Stimulated activated CD8-positive, alpha-beta memory T cell treated with anti-CD3 and anti-CD28 coated beads, Interleukin-12 subunit alpha, Interleukin-12 subunit beta, amount 100 ng/mL, for 24 hours (primary cell): ENCODE results near the gene RPL31.

ENCODE experiments used
- DNase-seq: peaks from one replicate; pipeline ENCODE4 v3.0.0-alpha.2; 2020; ENCODE audit errors: extremely low read depth

The RPL31 gene

DNA sequence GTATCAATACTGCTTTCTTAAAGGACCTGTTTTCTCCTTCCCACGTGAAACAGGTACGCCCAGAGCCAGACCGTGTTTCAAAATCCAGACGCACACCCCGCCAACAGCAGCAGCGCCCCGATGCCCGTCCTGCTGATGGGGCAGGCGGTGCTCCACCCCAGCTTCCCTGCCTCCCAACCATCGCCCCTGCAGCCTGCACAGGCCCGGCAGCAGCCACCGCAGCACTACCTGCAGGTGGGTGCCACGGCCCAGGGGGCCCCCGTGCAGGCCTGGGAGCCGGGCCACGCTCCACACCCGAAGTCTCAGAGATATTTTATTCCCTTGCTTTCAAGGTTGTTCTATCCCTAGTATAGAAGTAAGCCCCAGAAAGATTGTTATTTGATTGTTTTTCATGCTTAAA is 8.8 kb upstream of the RPL31 start:
- no peak for DNase-seq

DNA sequence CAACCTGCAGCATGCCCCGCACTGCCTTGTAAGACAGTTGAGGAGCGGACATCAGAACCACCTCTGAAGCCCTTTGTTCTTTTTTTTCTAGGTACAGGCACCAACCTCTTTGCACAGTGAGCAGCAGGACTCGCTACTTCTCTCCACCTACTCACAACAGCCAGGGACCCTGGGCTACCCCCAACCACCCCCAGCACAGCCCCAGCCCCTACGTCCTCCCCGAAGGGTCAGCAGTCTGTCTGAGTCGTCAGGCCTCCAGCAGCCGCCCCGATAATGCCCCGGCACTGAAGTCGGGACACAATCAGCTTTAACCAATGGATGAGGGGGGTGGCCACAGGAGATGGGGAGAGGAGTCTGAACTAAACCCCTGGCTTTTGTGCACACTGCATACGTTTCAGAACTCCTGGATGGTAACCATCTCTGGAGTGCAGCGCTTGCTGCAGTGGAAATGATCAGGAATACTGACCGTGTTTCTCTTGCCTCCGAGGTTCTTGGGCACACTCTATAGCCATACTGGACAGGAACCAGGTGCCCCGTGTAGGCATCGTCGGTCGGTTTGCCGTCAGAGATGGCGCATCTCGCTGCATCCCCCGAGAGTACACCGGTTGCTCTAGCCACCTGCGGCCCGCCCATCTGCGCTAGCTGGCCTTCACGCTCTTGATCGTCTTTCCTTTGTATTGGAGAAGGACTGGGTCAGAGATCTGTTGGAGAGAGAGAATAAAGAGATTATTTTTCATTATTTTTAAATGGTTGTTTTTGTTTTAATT is 6.6 kb upstream of the RPL31 start:
- no peak for DNase-seq

DNA sequence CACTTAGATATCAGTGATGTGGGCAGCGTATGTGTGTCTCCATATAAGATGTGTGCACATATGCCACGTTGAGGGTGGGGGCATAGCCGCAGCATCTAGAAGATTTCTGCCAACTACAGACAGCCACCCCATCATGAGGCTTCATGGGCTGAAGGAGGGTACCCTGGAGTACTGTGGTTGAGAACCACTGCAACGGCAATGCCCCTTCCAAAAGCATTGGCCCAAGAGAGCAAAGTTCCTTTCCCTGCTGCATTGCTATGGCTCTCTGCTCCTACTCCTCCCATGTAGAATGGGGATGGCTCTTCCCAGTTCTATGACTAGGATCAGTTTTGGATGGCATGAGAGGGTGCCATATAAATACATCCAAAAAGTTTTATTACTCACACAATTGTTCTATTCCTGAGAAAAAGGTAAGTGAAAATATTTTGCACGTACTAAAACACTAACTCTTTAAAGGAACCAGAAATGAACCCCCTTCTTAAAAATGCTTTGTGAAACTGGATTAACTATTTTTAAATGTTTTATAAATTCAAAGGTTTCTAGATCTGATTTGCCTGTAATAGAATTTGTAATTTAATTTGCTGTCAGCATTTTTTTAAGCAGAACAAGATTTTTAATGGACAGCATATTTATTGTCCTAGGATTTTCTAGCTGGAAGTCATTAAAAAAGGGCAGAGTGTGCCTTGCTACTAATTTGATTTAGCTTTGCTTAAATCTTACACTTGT is 4.4 kb upstream of the RPL31 start:
- DNase-seq: no peak

DNA sequence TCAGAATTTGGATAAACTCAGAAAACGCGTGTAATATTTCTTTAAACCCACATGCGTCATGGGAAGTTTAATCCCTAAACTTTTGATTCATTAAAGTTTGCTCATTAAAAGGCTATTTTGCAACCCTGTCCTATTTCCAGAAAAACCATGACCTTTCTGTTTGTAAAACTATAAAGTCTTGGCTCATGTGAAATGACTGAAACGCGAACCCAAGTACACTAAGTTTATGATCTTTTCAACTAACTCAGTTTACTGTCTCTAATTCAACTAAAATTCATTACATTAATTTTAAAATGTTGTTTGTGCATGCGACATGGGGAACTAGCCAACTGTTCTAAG is 3.9 kb upstream of the RPL31 start:
- DNase-seq: no peak

DNA sequence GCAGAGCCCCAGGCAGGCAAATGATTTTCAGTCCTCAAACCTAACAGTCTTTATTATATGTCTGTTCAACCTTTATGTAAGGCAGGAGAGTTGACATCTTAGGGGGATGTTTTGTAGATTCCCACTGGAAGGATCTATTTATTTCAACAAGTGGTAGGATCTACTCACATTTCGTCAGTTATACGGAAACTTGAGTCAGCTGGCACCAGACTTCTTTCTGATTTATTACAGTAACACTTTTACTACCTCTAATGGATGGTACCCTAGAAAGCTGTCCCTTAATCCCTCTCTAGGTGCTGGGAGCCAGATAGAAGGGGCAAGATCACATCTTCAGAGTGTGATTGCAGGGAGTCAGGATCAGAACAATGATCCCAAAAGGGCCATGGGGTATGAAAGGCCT is 2.1 kb upstream of the RPL31 start:
- no peak for DNase-seq

DNA sequence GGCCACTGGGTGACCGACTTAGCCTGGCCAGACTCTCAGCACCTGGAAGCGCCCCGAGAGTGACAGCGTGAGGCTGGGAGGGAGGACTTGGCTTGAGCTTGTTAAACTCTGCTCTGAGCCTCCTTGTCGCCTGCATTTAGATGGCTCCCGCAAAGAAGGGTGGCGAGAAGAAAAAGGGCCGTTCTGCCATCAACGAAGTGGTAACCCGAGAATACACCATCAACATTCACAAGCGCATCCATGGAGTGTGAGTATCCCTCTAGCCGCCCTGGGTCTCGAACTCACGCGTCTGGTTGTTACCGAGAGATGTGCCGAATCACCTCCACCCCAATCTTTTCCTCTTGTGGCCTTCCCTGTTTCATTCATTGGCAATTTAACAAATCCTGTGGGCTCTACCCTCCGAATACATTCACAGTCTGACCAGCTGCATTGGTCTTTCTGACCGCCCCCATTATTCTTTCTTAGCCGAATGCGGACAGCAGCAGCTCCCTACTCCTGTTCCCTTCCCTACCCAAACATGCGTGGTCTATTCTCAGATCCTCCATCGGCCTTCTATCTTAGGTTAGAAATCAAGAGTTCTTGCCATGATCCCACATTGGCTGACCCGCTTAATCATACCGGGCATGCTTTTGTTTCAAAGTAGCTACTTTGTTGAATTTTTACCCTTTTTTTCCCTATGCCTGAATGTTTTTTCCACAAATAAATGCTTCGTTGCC is 631 bp downstream of the RPL31 start:
- no peak for DNase-seq

DNA sequence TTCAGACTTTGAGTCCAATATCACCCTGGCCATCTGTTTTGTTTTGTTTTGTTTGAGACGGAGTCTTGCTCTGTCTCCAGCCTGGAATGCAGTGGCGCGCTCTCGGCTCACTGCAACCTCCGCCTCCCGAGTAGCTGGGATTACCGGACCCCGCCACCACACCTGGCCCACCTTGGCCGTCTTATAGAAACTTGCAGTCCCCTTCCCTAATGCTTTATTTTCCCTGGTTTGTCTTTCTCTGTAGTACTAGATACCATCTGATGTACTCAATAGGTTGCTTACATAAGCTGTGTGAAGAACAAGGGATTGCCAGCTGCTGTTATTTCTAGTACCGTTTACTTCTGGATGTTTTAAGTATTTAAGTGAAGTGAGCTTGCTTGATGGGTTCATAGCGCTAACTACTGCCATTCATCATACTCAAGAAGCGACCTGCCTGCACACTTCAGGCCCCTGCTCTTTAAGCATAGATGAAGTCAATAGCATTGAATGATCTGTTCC is 1.2 kb downstream of the RPL31 start:
- DNase-seq: no peak

DNA sequence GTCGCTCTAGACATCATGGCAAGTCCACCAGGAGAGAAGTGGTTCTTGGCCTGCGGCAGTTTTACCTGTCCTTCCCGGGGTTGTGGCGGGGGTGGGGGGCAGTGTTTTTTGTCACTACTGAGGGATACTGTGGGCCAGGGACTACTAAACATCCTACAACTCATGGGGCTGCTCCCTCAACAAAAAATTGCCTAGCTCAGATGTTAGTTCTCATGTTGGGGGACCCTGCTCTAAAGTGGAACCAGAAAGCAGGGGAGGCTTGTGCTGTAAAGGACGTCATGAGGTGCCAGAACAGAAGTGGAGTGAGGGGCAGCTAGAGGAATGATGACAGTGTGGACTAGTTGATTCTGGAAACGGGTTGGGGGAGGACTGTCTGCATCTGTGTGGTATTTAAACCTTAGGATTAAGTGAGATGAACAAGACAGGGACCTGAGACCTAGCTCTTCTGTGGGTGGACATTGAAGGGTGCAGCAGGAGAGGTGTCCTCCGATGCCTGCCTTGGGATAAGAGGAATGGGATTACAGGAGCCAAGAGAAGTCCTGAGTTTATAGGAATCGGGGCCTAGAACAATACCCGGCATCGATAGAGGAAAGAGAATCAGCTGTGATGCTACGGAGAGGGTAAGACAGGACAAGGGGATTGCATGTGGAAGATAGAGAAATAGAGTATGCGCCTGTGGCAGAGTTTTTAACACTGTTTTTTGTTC is 2.7 kb downstream of the RPL31 start:
- DNase-seq: no peak

DNA sequence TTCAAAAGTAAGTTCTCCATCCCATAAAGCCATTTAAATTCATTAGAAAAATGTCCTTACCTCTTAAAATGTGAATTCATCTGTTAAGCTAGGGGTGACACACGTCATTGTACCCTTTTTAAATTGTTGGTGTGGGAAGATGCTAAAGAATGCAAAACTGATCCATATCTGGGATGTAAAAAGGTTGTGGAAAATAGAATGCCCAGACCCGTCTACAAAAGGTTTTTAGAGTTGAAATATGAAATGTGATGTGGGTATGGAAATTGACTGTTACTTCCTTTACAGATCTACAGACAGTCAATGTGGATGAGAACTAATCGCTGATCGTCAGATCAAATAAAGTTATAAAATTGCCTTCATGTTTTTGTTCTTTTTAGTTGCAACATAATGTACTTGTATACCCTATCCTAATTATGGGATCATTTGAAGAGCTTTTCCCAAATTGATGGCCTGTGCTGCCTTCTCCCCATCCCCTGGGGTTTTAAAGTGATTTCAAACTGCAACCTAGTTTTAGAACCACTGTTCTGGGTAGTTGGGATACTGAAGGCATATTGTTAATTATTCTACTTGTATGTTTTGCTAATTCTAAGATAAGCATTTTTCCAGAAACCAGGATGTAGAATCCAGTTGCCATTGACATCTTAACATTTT is 4.1 kb downstream of the RPL31 start:
- DNase-seq: no peak

DNA sequence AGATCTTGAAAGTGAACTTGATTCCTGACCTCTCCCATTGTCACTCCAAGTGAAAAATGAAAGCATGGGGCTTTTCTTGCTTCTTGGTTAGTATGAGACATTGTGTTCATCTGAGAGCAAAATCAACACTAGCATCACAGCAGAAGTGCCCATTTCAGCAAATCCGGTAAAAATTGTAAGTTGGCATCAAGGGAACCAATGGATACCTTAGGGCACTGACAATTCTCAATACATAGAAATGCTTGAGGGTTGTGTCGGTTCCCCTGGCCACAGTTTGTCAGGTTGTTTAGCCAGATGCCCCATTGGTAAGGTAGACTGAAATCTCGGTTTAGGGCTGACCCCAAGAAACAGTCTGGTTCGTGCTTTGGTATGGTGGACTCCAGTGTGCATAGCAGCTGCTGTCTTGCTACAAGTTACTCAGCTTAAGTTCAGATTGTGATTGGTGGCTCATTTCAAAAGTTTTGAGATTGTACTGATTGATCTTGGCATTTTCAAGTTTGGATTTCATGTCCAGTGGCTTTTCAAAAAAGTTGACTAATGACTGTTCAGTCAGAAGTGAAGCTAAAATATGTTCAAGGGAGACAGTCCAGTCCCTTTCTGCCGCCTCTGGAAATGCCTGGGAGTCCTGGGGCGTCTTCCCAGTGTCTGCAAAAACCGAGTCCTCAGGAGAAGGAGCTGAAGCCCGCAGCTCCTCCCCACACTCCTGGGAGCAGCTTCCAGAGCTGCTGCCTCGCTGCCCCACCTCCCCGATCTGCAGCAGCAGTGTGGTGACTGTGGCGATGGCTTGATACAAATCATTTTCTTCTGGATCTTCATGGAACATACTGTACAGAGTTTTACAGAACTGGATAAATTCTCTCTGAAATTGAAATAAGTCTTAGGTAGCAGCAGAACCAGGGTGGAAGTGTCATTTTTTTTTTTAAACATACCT is 5.6 kb downstream of the RPL31 start:
- no peak for DNase-seq

DNA sequence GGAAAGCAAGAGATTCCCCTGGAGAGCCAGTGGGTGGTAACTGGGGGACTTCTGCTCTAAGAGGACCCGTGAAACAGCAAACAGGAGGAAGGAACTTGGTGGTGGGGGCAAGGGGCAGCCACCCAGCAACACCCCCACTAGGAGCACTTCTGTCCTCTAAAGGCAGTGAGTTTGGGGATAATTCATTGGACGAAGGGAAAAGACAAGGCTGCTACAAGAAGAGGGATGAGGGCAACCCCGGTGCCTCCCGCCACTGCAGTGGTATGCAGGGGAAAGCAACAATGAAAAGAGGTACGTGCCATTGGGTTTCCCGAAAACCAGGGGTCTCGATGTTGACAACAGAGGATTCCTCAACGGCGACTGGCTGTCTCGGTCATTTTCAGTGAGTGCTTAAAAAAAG is 9.1 kb downstream of the RPL31 start:
- no peak for DNase-seq

DNA sequence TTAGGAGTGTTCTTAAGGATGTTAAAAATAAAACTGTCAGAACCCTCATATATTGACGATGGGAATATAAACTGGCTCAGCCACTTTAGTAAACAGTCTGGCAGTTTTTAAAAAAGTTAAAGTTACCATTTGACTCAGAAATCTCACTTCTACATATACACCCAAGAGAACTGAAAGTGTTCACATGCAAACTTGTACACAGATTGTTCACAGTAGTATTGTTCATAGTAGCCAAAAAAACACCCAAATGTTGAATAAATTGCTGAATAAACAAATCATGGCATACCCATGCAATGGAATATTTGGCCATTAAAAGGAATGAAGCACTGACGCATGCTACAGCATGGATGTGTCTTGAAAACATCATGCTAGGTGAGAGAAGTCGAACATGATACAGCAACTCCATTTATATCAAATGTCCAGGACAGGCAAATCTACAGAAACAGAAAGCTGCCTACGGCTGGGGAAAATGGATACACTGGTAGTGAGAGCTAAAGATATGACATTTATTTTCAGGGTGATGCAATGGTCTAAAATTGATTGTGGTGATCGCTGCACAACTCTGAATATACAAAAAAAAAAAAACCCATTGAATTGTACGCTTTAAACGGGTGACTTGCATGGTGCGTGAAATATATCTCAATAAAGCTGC is 10.1 kb downstream of the RPL31 start:
- DNase-seq: no peak

DNA sequence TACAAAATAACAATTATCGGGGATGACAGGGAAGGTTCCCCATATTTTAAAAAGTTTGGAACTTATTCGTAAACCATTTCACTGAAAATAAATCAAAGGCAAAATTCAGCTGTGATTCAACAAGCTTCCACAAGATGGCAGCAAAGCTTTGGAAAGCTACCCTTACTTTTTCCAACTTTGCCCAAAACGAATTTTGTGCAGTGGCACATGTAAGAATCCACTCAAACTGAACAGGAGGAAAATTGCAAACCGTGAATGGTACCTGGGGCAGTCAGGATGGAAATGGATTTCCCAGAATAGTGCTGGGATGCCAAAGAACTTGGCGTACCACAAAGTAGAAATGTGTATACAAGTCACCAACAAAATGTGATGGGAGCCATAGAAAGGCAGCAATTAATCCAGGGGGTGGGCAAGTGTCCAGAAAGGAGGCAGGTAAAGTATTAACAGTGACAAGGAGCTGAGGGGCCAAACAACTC is 10.7 kb downstream of the RPL31 start:
- no peak for DNase-seq

DNA sequence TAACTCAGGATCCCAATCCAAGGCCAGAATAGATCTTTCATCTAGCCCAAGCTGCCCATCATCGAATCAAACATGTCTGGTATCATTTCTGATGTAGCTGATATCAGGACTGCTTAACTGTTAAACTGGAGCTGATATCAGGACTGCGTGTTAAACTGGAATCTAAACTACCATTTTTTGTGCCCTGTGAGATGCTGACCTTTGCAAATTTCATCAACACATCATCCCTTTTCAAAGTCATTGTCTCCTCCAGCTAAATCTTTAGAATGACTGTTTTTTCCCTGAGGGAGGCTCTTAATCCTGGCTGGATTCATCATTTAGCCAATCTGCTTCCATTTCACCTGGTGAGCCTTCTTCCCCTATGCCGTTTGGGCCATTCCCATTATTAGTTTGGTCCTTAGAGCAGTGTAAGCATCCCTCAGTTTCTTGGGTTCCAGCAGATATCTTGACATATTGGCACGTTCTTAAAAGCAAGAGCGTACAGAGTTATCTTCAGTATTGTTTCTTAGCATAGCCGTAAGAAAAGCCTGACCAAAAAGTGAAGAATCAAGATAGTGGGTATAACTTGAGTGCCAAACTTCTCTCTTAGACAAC is 12.3 kb downstream of the RPL31 start:
- no peak for DNase-seq

DNA sequence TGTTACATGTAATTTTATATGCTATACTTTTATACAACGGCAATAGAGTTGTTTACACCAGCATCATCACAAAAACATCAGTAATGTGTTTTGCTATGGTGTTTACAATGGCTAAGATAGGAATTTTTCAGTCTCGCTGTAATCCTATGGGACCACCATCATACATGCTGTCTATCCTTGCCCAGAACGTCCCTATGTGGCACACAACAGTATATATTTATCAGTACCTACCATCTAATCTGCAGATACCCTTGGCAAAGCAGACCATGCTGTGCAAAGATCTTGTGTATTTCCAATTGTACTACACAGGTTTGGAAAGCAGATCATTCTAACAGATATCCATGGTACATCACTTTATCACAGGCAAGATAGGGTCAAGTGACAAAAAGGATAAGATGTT is 15.3 kb downstream of the RPL31 start:
- no peak for DNase-seq

DNA sequence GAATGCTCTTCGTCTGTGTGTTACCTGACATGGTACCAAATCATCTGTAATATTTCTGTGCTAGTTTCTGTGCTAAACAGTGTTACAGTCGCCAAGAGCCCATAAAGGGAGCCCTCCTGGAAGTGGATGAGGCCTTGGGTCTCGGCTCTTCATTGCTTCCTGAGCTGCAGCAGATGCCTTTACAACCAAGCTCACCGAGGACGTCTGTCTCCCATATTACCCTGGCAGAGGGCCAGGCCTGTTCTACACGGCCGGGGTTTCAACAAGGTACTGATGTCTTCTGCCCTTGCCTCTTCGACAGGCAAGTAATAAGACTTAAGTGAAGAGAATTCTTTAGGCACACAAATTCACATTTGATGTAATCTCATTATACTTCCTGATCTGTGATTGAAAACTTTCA is 16.8 kb downstream of the RPL31 start:
- no peak for DNase-seq

DNA sequence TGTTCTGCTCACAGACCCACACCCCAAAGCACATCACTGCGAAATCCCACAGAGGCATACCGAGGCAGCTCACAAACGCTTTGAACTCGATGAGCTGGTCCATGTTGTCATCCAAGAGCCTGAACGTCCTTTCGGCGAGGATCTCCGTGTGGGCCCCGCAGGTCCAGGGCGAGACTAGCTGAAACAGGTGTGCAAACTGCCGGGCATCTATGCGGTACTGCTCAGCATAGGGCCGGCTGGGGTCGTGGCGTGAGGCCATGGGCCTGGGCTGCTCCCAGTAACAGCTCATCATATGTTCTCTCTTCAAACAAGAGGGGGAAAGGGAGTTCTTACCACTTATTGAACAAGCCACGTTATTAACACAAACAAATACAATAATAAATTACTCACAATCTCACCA is 20.1 kb downstream of the RPL31 start:
- DNase-seq: no peak

DNA sequence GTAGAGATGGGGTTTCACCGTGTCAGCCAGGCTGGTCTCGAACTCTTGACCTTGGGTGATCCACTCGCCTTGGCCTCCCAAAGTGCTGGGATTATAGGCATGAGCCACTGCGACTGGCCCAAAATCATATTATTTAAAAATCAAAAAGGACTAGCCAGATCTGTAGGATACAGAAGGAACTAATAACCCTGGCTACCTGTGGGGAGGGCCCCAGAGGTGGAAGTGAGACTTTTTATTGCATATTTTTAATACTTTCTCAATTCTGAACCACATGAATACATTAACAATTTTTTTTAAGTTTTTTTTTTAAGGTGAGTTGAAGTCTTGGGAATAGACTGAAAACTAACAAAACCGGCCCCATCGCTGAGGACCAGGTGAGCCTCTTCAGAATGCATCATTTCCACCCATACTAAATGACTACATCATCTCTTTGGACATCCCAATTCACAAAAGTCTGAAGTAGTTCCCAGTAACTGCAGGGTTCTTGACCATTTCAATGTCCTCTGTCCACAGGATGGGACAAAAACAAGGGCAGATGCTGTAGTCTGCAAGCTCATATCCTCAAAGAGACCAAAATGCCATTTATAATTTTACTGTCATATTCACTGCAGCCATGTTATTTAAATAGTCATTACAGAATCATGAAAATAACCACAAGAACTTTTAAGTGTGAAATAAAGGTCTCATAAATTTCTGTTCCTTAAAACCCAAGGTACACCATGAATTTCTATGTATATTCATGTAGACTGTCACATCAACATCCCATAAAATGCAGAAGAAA is 21.4 kb downstream of the RPL31 start:
- no peak for DNase-seq

DNA sequence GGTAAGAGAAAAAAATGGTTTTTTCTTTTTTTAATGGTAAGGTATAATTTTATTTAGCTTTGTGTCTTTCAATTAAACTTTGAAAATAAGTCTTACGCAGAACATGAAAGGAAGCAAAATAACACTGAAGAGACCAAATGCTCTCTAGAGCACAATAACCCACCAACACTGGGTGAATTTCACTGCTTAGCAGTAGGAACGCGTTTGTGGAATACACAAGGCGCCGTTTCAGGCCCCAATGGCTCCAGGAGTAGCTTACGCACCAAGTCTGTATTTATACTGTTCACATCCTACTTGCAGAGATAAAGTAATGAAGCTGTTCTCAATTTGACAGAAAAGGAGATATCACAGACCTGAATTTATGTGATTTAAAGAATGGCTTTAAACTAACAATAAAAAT is 23.5 kb downstream of the RPL31 start:
- DNase-seq: no peak
